Endothelial cell (in vitro differentiated cells): ENCODE results near the gene PNPLA5. TPM values are rescaled to one million over a fixed set of nuclear protein-coding genes. Genes with fewer than 3 reads are reported as not detected.
A peak's percentile ranks its signal among the peaks of the same experiment; 100 is the strongest.

ENCODE experiments used
- DNase-seq: peaks from one replicate; pipeline ENCODE4 v3.0.0; 2021; ENCODE audit warnings: low spot score
- H3K27ac Mint-ChIP-seq: one replicate; pipeline ENCODE4 v1.8.0; 2021; ENCODE audit warnings: mixed read lengths, inconsistent platforms; ENCODE audit not compliant: unreplicated experiment
- H3K27me3 Mint-ChIP-seq: one replicate; pipeline ENCODE4 v1.8.0; 2021; ENCODE audit warnings: mild to moderate bottlenecking, moderate library complexity, mixed read lengths, inconsistent platforms; ENCODE audit not compliant: unreplicated experiment
- H3K36me3 Mint-ChIP-seq: one replicate; pipeline ENCODE4 v1.8.0; 2021; ENCODE audit warnings: mild to moderate bottlenecking, low read depth, mixed read lengths, inconsistent platforms; ENCODE audit not compliant: unreplicated experiment
- H3K4me1 Mint-ChIP-seq: one replicate; pipeline ENCODE4 v1.8.0; 2021; ENCODE audit warnings: mild to moderate bottlenecking, mixed read lengths, inconsistent platforms; ENCODE audit not compliant: unreplicated experiment
- H3K4me3 Mint-ChIP-seq: one replicate; pipeline ENCODE4 v1.8.0; 2021; ENCODE audit warnings: mild to moderate bottlenecking, mixed read lengths, inconsistent platforms; ENCODE audit not compliant: unreplicated experiment
- H3K9me3 Mint-ChIP-seq: one replicate; pipeline ENCODE4 v1.8.0; 2021; ENCODE audit warnings: mixed read lengths, inconsistent platforms; ENCODE audit not compliant: unreplicated experiment
- CTCF ChIP-seq: fragments of 200-600 bp; sonication (generic); IDR thresholded peaks from one replicate; pipeline ENCODE4 v1.5.0; 2021; ENCODE audit warnings: antibody characterized with exemption; ENCODE audit not compliant: unreplicated experiment
- total RNA-seq: library from RNA; stranded (reverse); fragmentation: NEBNext Ultra II Directional; extraction: Animal tissue kit (Norgen Biotek cat#: 25700); gene quantifications from one replicate; pipeline ENCODE4 v1.2.1, GENCODE V29; 2021; ENCODE audit not compliant: unreplicated experiment

PNPLA5 gene
- total RNA-seq, 1 donor from 2014 or later: not detected

- Mint-ChIP-seq H3K27ac (no peak overlapping the region), H3K9me3 (no peaks in the 10 kb centered on the region), H3K36me3 (peaks cover 12% of the 10 kb centered on the region), H3K4me1 (peaks cover 29% of the 10 kb centered on the region), H3K4me3 (peak overlapping the region; percentile 47), H3K27me3 (no peaks in the 10 kb centered on the region)
- DNase-seq: no peak
- no peak for TF ChIP-seq CTCF
These were observed 31.0 kb downstream of the PNPLA5 start for GRCh38 chr22:43860831-43861230.

GRCh38 chr22:43860126-43860525 is 31.7 kb downstream of the PNPLA5 start:
- Mint-ChIP-seq H3K27me3 (no peaks in the 10 kb centered on the region), H3K36me3 (peaks cover 12% of the 10 kb centered on the region), H3K9me3 (no peaks in the 10 kb centered on the region), H3K27ac (no peak overlapping the region), H3K4me1 (peaks cover 33% of the 10 kb centered on the region), H3K4me3 (no peak overlapping the region)
- no peak for TF ChIP-seq CTCF
- DNase-seq: no peak

- no peaks in the 10 kb centered on the region for H3K9me3 Mint-ChIP-seq
- H3K4me3 Mint-ChIP-seq: no peak overlapping the region
These were observed 32.2 kb downstream of the PNPLA5 start for GRCh38 chr22:43859621-43860020.

GRCh38 chr22:43859176-43859575 is 32.6 kb downstream of the PNPLA5 start:
- Mint-ChIP-seq H3K9me3 (no peaks in the 10 kb centered on the region), H3K27ac (no peak overlapping the region), H3K4me3 (peak overlapping the region; percentile 21), H3K27me3 (peaks cover 2% of the 10 kb centered on the region), H3K4me1 (peaks cover 36% of the 10 kb centered on the region), H3K36me3 (peaks cover 12% of the 10 kb centered on the region)
- no peak for TF ChIP-seq CTCF
- no peak for DNase-seq

More at GRCh38 chr22:43859621-43860020, 32.2 kb downstream of the PNPLA5 start:
- no peak overlapping the region for H3K27ac Mint-ChIP-seq
- peaks cover 36% of the 10 kb centered on the region for H3K4me1 Mint-ChIP-seq
- H3K36me3 Mint-ChIP-seq: peaks cover 12% of the 10 kb centered on the region
- DNase-seq: no peak
- H3K27me3 Mint-ChIP-seq: peaks cover 2% of the 10 kb centered on the region
- TF ChIP-seq CTCF: no peak

GRCh38 chr22:43858156-43858895 is 33.5 kb downstream of the PNPLA5 start:
- Mint-ChIP-seq H3K36me3 (peaks cover 12% of the 10 kb centered on the region), H3K27ac (no peak overlapping the region), H3K9me3 (no peaks in the 10 kb centered on the region), H3K27me3 (peaks cover 5% of the 10 kb centered on the region), H3K4me1 (peaks cover 40% of the 10 kb centered on the region), H3K4me3 (no peak overlapping the region)
- no peak for DNase-seq
- TF ChIP-seq CTCF: no peak
